GM23338 (cell line): ENCODE measurements around the gene LYVE1. TPM values are rescaled to one million over a fixed set of nuclear protein-coding genes. Genes with fewer than 3 reads are reported as not detected.
A peak's percentile ranks its signal among the peaks of the same experiment; 100 is the strongest.

Experiments used
- ATAC-seq: fragments of 200-7000 bp; cut with Tn5 transposase; 3 replicates; pipeline ENCODE4 v1.9.1; 2020
- DNase-seq: peaks from one replicate; pipeline ENCODE4 v3.0.0-alpha.2; 2015; ENCODE audit warnings: low spot score
- H2AFZ ChIP-seq: fragments of 200-600 bp; sonication (generic); 2 replicates; pipeline ENCODE4 v1.8.0; 2016; ENCODE audit warnings: antibody characterized with exemption, mild to moderate bottlenecking, moderate library complexity
- H3F3A ChIP-seq: fragments of 200-600 bp; sonication (generic); replicated peaks from 2 replicates; pipeline ENCODE4 v1.8.0; 2017; ENCODE audit warnings: antibody characterized with exemption, mixed run types, low read depth
- H3K27ac ChIP-seq: fragments of 200-600 bp; sonication (generic); 2 replicates; pipeline ENCODE4 v1.6.1; 2016; ENCODE audit warnings: low read depth
- H3K27me3 ChIP-seq: fragments of 200-600 bp; sonication (generic); 2 replicates; pipeline ENCODE4 v1.8.0; 2016; ENCODE audit warnings: mild to moderate bottlenecking, mixed run types, moderate library complexity; ENCODE audit not compliant: insufficient read depth
- H3K36me3 ChIP-seq: fragments of 200-600 bp; sonication (generic); 2 replicates; pipeline ENCODE4 v1.8.0; 2016; ENCODE audit warnings: mild to moderate bottlenecking; ENCODE audit not compliant: insufficient read depth
- H3K4me1 ChIP-seq: fragments of 200-600 bp; sonication (generic); 2 replicates; pipeline ENCODE4 v1.8.0; 2016; ENCODE audit warnings: mild to moderate bottlenecking, moderate library complexity; ENCODE audit not compliant: insufficient read depth
- H3K4me2 ChIP-seq: fragments of 200-600 bp; sonication (generic); 2 replicates; pipeline ENCODE4 v1.7.1; 2017; ENCODE audit warnings: mixed run types
- H3K4me3 ChIP-seq: fragments of 200-600 bp; sonication (generic); 2 replicates; pipeline ENCODE4 v1.6.1; 2016; ENCODE audit warnings: mixed run types
- H3K79me2 ChIP-seq: fragments of 200-600 bp; sonication (generic); replicated peaks from 2 replicates; pipeline ENCODE4 v1.8.0; 2017; ENCODE audit warnings: mild to moderate bottlenecking; ENCODE audit not compliant: insufficient read depth
- H3K9me2 ChIP-seq: fragments of 200-600 bp; sonication (generic); 2 replicates; pipeline ENCODE4 v1.8.0; 2017; ENCODE audit not compliant: insufficient read depth
- H4K20me1 ChIP-seq: fragments of 200-600 bp; sonication (generic); replicated peaks from 2 replicates; pipeline ENCODE4 v1.8.0; 2017; ENCODE audit warnings: mild to moderate bottlenecking; ENCODE audit not compliant: insufficient read depth
- H3K27ac Mint-ChIP-seq: 2 replicates; pipeline ENCODE4 v1.8.0; 2020; ENCODE audit warnings: inconsistent platforms, mild to moderate bottlenecking, moderate library complexity, mixed read lengths
- H3K27me3 Mint-ChIP-seq: 3 replicates; pipeline ENCODE4 v1.8.0; 2022; ENCODE audit warnings: low read depth, mild to moderate bottlenecking, moderate library complexity, mixed read lengths, inconsistent platforms; ENCODE audit not compliant: insufficient read depth, poor library complexity
- H3K36me3 Mint-ChIP-seq: 3 replicates; pipeline ENCODE4 v1.8.0; 2021; ENCODE audit warnings: low read depth, mild to moderate bottlenecking, inconsistent platforms, moderate library complexity, mixed read lengths
- H3K4me1 Mint-ChIP-seq: 3 replicates; pipeline ENCODE4 v1.8.0; 2020; ENCODE audit warnings: mild to moderate bottlenecking, inconsistent platforms, mixed read lengths
- H3K4me3 Mint-ChIP-seq: 3 replicates; pipeline ENCODE4 v1.8.0; 2021; ENCODE audit warnings: moderate library complexity, mild to moderate bottlenecking, inconsistent platforms, mixed read lengths
- H3K9me3 Mint-ChIP-seq: 3 replicates; pipeline ENCODE4 v1.8.0; 2020; ENCODE audit warnings: moderate library complexity, mild to moderate bottlenecking, inconsistent platforms, mixed read lengths
- CREB1 ChIP-seq: fragments of 250-450 bp; sonication (Bioruptor Pico); IDR thresholded peaks from 2 replicates; pipeline ENCODE4 v1.5.0; 2020; ENCODE audit warnings: low read depth, mild to moderate bottlenecking, moderate library complexity
- ETS1 ChIP-seq: IDR thresholded peaks from 2 replicates; pipeline ENCODE4 v1.6.1; 2016; ENCODE audit warnings: antibody characterized with exemption
- EZH2phosphoT487 ChIP-seq: fragments of 200-600 bp; sonication (generic); IDR thresholded peaks from one replicate; pipeline ENCODE4 v1.8.1; 2018; ENCODE audit warnings: antibody characterized with exemption; ENCODE audit not compliant: unreplicated experiment
- JUNB ChIP-seq: IDR thresholded peaks from one replicate; pipeline ENCODE4 v1.6.1; 2016; ENCODE audit warnings: antibody characterized with exemption; ENCODE audit not compliant: unreplicated experiment
- REST ChIP-seq: IDR thresholded peaks from one replicate; pipeline ENCODE4 v1.6.1; 2018; ENCODE audit warnings: antibody characterized with exemption; ENCODE audit not compliant: unreplicated experiment
- STAT1 ChIP-seq: IDR thresholded peaks from one replicate; pipeline ENCODE4 v1.6.1; 2016; ENCODE audit warnings: antibody characterized with exemption; ENCODE audit not compliant: unreplicated experiment
- ZNF331 ChIP-seq: fragments of 250-450 bp; sonication (Bioruptor Pico); IDR thresholded peaks from 2 replicates; pipeline ENCODE4 v1.5.0; 2020; ENCODE audit warnings: low read depth, mild to moderate bottlenecking, moderate library complexity
- ZNF462 ChIP-seq: fragments of 250-450 bp; sonication (Bioruptor Pico); IDR thresholded peaks from 2 replicates; pipeline ENCODE4 v1.5.0; 2020; ENCODE audit warnings: mild to moderate bottlenecking, moderate library complexity
- polyA plus RNA-seq: library from polyadenylated mRNA; unstranded; fragments of >200 nt; fragmentation: Nextera tagmentation; extraction: Ambion mirVana; gene quantifications from 2 replicates; pipeline ENCODE4 v1.2.1, GENCODE V29; 2016
- total RNA-seq: library from RNA; depleted of rRNA; stranded (reverse); fragments of >200 nt; shearing (Covaris generic); gene quantifications from 2 replicates; pipeline ENCODE4 v1.2.3, GENCODE V29; 2014

LYVE1 gene
- total and polyA plus RNA-seq, 2 experiments from 2014 or later: 0.94 TPM; not detected in 1

GRCh38 chr11:10601837-10602236, 33.4 kb upstream of the LYVE1 start (continued):
- TF ChIP-seq ZNF462 (CRISPR knock-in tag): no peak
- no peak for TF ChIP-seq ETS1

- no peak overlapping the region for H3K4me3 Mint-ChIP-seq
- Histone ChIP-seq H3K27me3 (no peaks in the 10 kb centered on the region), H3K4me3 (no peak overlapping the region), H3K79me2 (no peaks in the 10 kb centered on the region), H3K4me2 (no peak overlapping the region), H2AFZ (no peak overlapping the region), H3F3A (no peaks in the 10 kb centered on the region), H3K4me1 (0 out of 2 replicates have a peak, but pooled peaks cover 2% of the 10 kb centered on the region), H3K36me3 (no peaks in the 10 kb centered on the region), H3K9me2 (no peaks in the 10 kb centered on the region; the same call in 1 of the 2 replicates), H3K27ac (no peak overlapping the region), H4K20me1 (no peaks in the 10 kb centered on the region)
- H3K36me3 Mint-ChIP-seq: no peaks in the 10 kb centered on the region
- peaks cover 2% of the 10 kb centered on the region for H3K27me3 Mint-ChIP-seq
- no peak for DNase-seq
- H3K4me1 Mint-ChIP-seq: peaks cover under 1% of the 10 kb centered on the region; the same call in 2 of the 3 replicates
- peaks cover 2% of the 10 kb centered on the region; the same call in 1 of the 3 replicates for H3K9me3 Mint-ChIP-seq
- ATAC-seq: no peak
- peak overlapping the region; percentile 5; the same call in 1 of the 2 replicates for H3K27ac Mint-ChIP-seq
- no peak for TF ChIP-seq EZH2phosphoT487
- TF ChIP-seq REST: no peak
- no peak for TF ChIP-seq ZNF331 (CRISPR knock-in tag)
- no peak for TF ChIP-seq JUNB
- no peak for TF ChIP-seq STAT1
- TF ChIP-seq CREB1 (CRISPR knock-in tag): no peak
Observed at GRCh38 chr11:10600570-10601248, 32.2 kb upstream of the LYVE1 start.
